ENCODE results near the gene C14orf119. TPM values are rescaled to one million over a fixed set of nuclear protein-coding genes. Genes with fewer than 3 reads are reported as not detected.
A peak's percentile ranks its signal among the peaks of the same experiment; 100 is the strongest.

C14orf119 gene
- total RNA-seq, 2 donors from 2014 or later: 41.2 to 55.2 TPM

GRCh38 chr14:23068789-23069412 lies 26.4 kb upstream of the C14orf119 start:
- peak overlapping the region; percentile 57 to 72 for H3K27ac Mint-ChIP-seq
- no peaks in the 10 kb centered on the region for H3K27me3 Mint-ChIP-seq
- no peaks in the 10 kb centered on the region for H3K9me3 Mint-ChIP-seq
- peak; percentile 74 for DNase-seq (ENCODE audit: low spot score)
- ATAC-seq: peak; percentile 82 to 85
- peaks cover 14% of the 10 kb centered on the region for H3K36me3 Mint-ChIP-seq
- peaks cover 33 to 37% of the 10 kb centered on the region in 2 donors for H3K4me1 Mint-ChIP-seq (ENCODE audit: low read depth in 2 of 2)
- H3K4me3 Mint-ChIP-seq: peak overlapping the region; percentile 66

GRCh38 chr14:23069413-23069806 lies 25.9 kb upstream of the C14orf119 start:
- DNase-seq (ENCODE audit: low spot score) (no peak), ATAC-seq (no peak)
- Mint-ChIP-seq H3K4me1 (ENCODE audit: low read depth in 2 of 2) (peaks cover 33 to 37% of the 10 kb centered on the region in 2 donors), H3K27me3 (no peaks in the 10 kb centered on the region), H3K27ac (peak overlapping the region in 1 of 2 donors; percentile 57), H3K36me3 (peaks cover 14% of the 10 kb centered on the region), H3K4me3 (peak overlapping the region; percentile 66), H3K9me3 (no peaks in the 10 kb centered on the region)

GRCh38 chr14:23070262-23071129 lies 24.8 kb upstream of the C14orf119 start:
- Mint-ChIP-seq H3K9me3 (no peaks in the 10 kb centered on the region), H3K27me3 (no peaks in the 10 kb centered on the region), H3K36me3 (peaks cover 13% of the 10 kb centered on the region), H3K4me3 (peak overlapping the region; percentile 97), H3K27ac (peak overlapping the region; percentile 85 to 98), H3K4me1 (ENCODE audit: low read depth in 2 of 2) (peaks cover 33 to 37% of the 10 kb centered on the region in 2 donors)
- ATAC-seq: no peak
- no peak for DNase-seq (ENCODE audit: low spot score)

- H3K27me3 Mint-ChIP-seq: no peaks in the 10 kb centered on the region
- peak overlapping the region; percentile 97 for H3K4me3 Mint-ChIP-seq
- peak overlapping the region; percentile 85 to 98 for H3K27ac Mint-ChIP-seq
- peaks cover 29 to 30% of the 10 kb centered on the region in 2 donors for H3K4me1 Mint-ChIP-seq (ENCODE audit: low read depth in 2 of 2)
- peaks cover 6% of the 10 kb centered on the region for H3K36me3 Mint-ChIP-seq
- no peaks in the 10 kb centered on the region for H3K9me3 Mint-ChIP-seq
- DNase-seq (ENCODE audit: low spot score) (peak; percentile 85), ATAC-seq (peak; percentile 93 to 94)
Measured at GRCh38 chr14:23071244-23071920, 23.9 kb upstream of the C14orf119 start.

DNA sequence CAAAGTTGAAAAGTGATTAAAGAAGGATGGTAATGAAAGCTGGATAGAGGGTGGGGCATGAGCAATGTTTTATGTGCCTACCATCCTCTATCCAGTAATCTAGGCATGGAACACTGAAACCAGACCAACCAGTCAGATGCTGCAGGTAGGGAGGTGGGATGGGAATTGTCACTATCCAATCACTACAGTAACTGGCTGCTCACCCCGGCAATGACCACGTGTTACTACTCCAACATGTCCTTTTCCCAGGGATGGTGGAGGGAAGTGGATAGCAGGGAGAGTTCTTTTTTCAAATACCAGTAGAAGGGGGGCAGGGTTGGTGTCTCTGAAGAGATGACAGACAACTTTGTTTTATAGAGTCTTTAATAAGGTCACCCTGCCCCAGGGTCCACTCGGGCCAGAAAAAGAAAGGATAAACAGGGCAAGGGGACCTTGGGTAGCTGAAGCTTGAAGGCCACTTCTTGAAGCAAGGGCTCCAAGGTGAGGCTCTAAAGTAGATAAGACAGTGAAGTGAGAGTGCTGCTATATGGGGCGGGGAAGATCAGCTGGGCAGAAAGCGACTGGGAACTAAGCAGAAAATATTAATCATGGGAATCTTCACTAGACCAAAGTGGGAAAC lies 23.3 kb upstream of the C14orf119 start:
- no peak for DNase-seq (ENCODE audit: low spot score)
- H3K36me3 Mint-ChIP-seq: peaks cover 6% of the 10 kb centered on the region

GRCh38 chr14:23074906-23075305 lies 20.4 kb upstream of the C14orf119 start:
- Mint-ChIP-seq H3K27ac (no peak overlapping the region), H3K4me1 (ENCODE audit: low read depth in 2 of 2) (peaks cover 22 to 23% of the 10 kb centered on the region in 2 donors), H3K36me3 (peaks cover 6% of the 10 kb centered on the region), H3K4me3 (no peak overlapping the region), H3K27me3 (no peaks in the 10 kb centered on the region), H3K9me3 (no peaks in the 10 kb centered on the region)
- DNase-seq (ENCODE audit: low spot score) (no peak), ATAC-seq (no peak)

More for the DNA sequence above, 23.3 kb upstream of the C14orf119 start:
- Mint-ChIP-seq H3K9me3 (no peaks in the 10 kb centered on the region), H3K4me1 (ENCODE audit: low read depth in 2 of 2) (peaks cover 29 to 30% of the 10 kb centered on the region in 2 donors), H3K27ac (peak overlapping the region; percentile 85 to 98), H3K4me3 (peak overlapping the region; percentile 97), H3K27me3 (no peaks in the 10 kb centered on the region)
- no peak for ATAC-seq

DNA sequence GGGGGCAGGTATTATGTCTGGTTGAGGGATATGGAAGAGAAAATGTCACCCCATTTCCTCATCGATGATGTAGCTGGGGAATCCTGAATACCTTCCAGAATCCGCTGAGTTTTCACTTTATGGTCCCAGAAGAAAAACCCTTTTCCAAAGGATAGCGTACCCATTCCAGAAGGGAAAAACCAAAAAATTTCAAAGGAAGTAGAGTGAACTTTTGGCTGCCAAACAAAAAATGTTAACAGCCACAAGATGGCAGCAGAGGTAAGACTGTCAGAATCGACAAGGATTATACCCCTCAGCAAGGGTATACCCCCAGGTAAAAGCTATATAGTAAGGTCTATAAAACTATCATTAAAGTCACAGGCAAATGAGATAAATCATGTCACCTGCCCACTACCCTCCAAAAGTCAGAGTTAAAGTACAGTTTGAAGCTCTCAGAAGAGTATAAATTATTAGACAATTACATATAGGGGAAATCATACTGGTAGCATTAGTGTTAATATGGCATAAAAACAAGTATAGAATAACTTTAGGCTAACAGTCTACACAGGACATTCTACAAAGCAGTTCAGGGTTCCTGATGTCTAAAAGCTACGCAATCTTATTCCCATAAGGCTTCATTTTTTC lies 18.4 kb upstream of the C14orf119 start:
- H3K27ac Mint-ChIP-seq: no peak overlapping the region
- H3K27me3 Mint-ChIP-seq: no peaks in the 10 kb centered on the region
- no peak overlapping the region for H3K4me3 Mint-ChIP-seq
- ATAC-seq: no peak
- H3K9me3 Mint-ChIP-seq: no peaks in the 10 kb centered on the region
- H3K4me1 Mint-ChIP-seq (ENCODE audit: low read depth in 2 of 2): peaks cover 6 to 7% of the 10 kb centered on the region in 2 donors
- no peak for DNase-seq (ENCODE audit: low spot score)
- peaks cover 18% of the 10 kb centered on the region for H3K36me3 Mint-ChIP-seq

- peaks cover 0 to 2% of the 10 kb centered on the region in 2 donors for H3K4me1 Mint-ChIP-seq (ENCODE audit: low read depth in 2 of 2)
- no peaks in the 10 kb centered on the region for H3K27me3 Mint-ChIP-seq
- no peaks in the 10 kb centered on the region for H3K9me3 Mint-ChIP-seq
- DNase-seq (ENCODE audit: low spot score): no peak
- peaks cover 18% of the 10 kb centered on the region for H3K36me3 Mint-ChIP-seq
- ATAC-seq: no peak
- H3K27ac Mint-ChIP-seq: no peak overlapping the region
- no peak overlapping the region for H3K4me3 Mint-ChIP-seq
Measured at GRCh38 chr14:23077962-23078361, 17.3 kb upstream of the C14orf119 start.

- H3K27ac Mint-ChIP-seq: peak overlapping the region in 1 of 2 donors; percentile 42
- peaks cover 18% of the 10 kb centered on the region for H3K36me3 Mint-ChIP-seq
- no peak for DNase-seq (ENCODE audit: low spot score)
- no peak overlapping the region for H3K4me3 Mint-ChIP-seq
- ATAC-seq: peak; percentile 20 to 68
- no peaks in the 10 kb centered on the region for H3K9me3 Mint-ChIP-seq
- H3K4me1 Mint-ChIP-seq (ENCODE audit: low read depth in 2 of 2): peaks cover 0 to 2% of the 10 kb centered on the region in 2 donors
- H3K27me3 Mint-ChIP-seq: no peaks in the 10 kb centered on the region
Measured at GRCh38 chr14:23078692-23079116, 16.6 kb upstream of the C14orf119 start.

DNA sequence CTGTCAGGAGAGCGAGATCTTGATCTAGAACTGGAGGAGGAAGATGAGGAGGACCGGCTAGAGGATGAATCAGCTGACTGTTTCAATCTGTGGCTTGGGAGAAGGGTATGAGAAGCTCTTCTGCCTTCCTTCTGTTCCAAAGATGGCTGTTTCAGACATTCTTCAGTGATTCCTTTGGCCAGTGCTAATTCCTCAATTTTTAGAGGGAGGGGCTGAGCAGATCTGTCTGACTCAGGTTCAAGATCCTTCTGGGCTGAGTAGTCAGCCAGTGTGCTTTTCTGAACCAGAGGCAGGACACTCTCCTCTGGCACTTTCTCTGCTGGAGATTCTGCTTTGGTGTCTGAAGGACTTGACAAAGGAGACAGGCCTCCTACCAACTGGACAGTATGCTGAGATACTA lies 15.6 kb upstream of the C14orf119 start:
- Mint-ChIP-seq H3K4me3 (no peak overlapping the region), H3K27me3 (no peaks in the 10 kb centered on the region), H3K27ac (peak overlapping the region in 1 of 2 donors; percentile 16), H3K9me3 (no peaks in the 10 kb centered on the region), H3K4me1 (ENCODE audit: low read depth in 2 of 2) (peaks cover 0 to 4% of the 10 kb centered on the region in 2 donors), H3K36me3 (peaks cover 18% of the 10 kb centered on the region)
- no peak for ATAC-seq
- no peak for DNase-seq (ENCODE audit: low spot score)

DNA sequence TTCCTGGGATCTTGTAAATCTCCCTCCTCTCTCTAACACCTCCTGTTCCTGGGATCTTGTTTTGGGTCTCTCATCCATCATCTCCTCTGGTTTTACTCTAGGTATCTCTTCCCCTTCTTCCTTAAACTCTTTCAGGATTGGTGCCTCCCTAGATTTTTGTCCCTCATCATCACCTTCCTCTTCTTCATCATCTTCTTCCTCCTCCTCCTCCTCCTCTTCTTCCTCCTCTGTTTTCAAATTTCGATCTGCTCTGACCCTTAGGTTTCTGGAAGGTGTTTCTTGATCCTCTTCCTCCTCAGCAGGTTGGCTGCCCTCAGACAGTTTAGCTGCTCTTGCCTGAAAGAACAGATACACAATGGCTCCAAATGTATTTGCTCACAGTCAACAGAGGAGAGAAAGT lies 14.8 kb upstream of the C14orf119 start:
- peak overlapping the region in 1 of 2 donors; percentile 6 for H3K27ac Mint-ChIP-seq
- ATAC-seq (no peak), DNase-seq (ENCODE audit: low spot score) (no peak)
- no peaks in the 10 kb centered on the region for H3K27me3 Mint-ChIP-seq
- H3K4me1 Mint-ChIP-seq (ENCODE audit: low read depth in 2 of 2): peaks cover 3 to 6% of the 10 kb centered on the region in 2 donors
- no peaks in the 10 kb centered on the region for H3K9me3 Mint-ChIP-seq
- no peak overlapping the region for H3K4me3 Mint-ChIP-seq
- H3K36me3 Mint-ChIP-seq: peaks cover 21% of the 10 kb centered on the region

GRCh38 chr14:23085458-23085857 lies 9.8 kb upstream of the C14orf119 start:
- ATAC-seq (no peak), DNase-seq (ENCODE audit: low spot score) (no peak)
- H3K4me3 Mint-ChIP-seq: no peak overlapping the region
- peaks cover 17 to 20% of the 10 kb centered on the region in 2 donors for H3K4me1 Mint-ChIP-seq (ENCODE audit: low read depth in 2 of 2)
- H3K27me3 Mint-ChIP-seq: no peaks in the 10 kb centered on the region
- H3K27ac Mint-ChIP-seq: peak overlapping the region in 1 of 2 donors; percentile 51
- peaks cover 33% of the 10 kb centered on the region for H3K36me3 Mint-ChIP-seq
- no peaks in the 10 kb centered on the region for H3K9me3 Mint-ChIP-seq

DNA sequence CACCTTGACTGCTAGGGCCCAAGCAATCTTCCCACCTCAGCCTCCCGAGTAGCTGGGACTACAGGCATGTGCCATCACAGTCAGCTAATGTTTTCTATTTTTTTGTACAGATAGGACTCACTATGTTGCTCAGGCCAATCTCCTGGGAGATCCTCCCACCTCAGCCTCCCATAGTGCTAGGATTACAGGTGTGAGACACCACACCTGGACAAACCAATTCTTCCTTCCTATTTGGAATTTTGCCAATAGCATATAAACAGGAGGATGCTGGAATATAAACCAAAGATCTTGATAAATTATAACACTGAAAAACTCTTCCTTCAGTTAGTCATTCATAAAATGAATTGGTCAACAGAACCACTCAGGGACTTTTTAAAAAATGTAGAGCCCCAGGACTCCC lies 8.7 kb upstream of the C14orf119 start:
- Mint-ChIP-seq H3K4me3 (no peak overlapping the region), H3K9me3 (no peaks in the 10 kb centered on the region), H3K27me3 (no peaks in the 10 kb centered on the region), H3K27ac (peak overlapping the region; percentile 23 to 51), H3K36me3 (peaks cover 22% of the 10 kb centered on the region), H3K4me1 (ENCODE audit: low read depth in 2 of 2) (peaks cover 17 to 20% of the 10 kb centered on the region in 2 donors)
- ATAC-seq (no peak), DNase-seq (ENCODE audit: low spot score) (no peak)

All from natural killer cell treated with Interleukin-12 subunit alpha and Interleukin-12 subunit beta and Interleukin-15 and Interleukin-18, amount 100 ng/mL, for 72 hours (primary cell).